H9 (cell line): ENCODE results near the gene ST8SIA6. TPM values are rescaled to one million over a fixed set of nuclear protein-coding genes. Genes with fewer than 3 reads are reported as not detected.

Experiments used
- DNase-seq: peaks from one replicate; pipeline ENCODE4 v3.0.0-alpha.2; 2017
- H2AFZ ChIP-seq: one replicate; pipeline ENCODE4 v1.6.1; 2013; ENCODE audit warnings: mild to moderate bottlenecking, low read length, control low read depth, moderate library complexity
- H2AK5ac ChIP-seq: 2 replicates; pipeline ENCODE4 v1.6.1; 2013; ENCODE audit warnings: low read length, control low read depth, mixed read lengths; ENCODE audit not compliant: insufficient read length
- H2BK120ac ChIP-seq: one replicate; pipeline ENCODE4 v1.6.1; 2013; ENCODE audit warnings: low read depth, mild to moderate bottlenecking, low read length, control low read depth, inconsistent platforms; ENCODE audit not compliant: poor library complexity, severe bottlenecking
- H2BK12ac ChIP-seq: 2 replicates; pipeline ENCODE4 v1.6.1; 2013; ENCODE audit warnings: low read length, control low read depth, mixed read lengths, low read depth; ENCODE audit not compliant: insufficient read length
- H2BK15ac ChIP-seq: 2 replicates; pipeline ENCODE4 v1.6.1; 2013; ENCODE audit warnings: low read depth, low read length, control low read depth
- H2BK20ac ChIP-seq: one replicate; pipeline ENCODE4 v1.6.1; 2013; ENCODE audit warnings: low read depth, mild to moderate bottlenecking, low read length, control low read depth, inconsistent platforms; ENCODE audit not compliant: poor library complexity, severe bottlenecking
- H2BK5ac ChIP-seq: 2 replicates; pipeline ENCODE4 v1.6.1; 2013; ENCODE audit warnings: low read length, control low read depth, mixed read lengths; ENCODE audit not compliant: insufficient read length
- H3K14ac ChIP-seq: 2 replicates; pipeline ENCODE4 v1.6.1; 2013; ENCODE audit warnings: low read length, control low read depth; ENCODE audit not compliant: insufficient read depth
- H3K18ac ChIP-seq: 2 replicates; pipeline ENCODE4 v1.6.1; 2013; ENCODE audit warnings: low read depth, mild to moderate bottlenecking, mixed read lengths, low read length, control low read depth; ENCODE audit not compliant: insufficient read length
- H3K23ac ChIP-seq: 2 replicates; pipeline ENCODE4 v1.6.1; 2013; ENCODE audit warnings: low read length, control low read depth, mixed read lengths, low read depth; ENCODE audit not compliant: insufficient read length
- H3K23me2 ChIP-seq: 2 replicates; pipeline ENCODE4 v1.6.1; 2013; ENCODE audit warnings: low read depth, mild to moderate bottlenecking, mixed read lengths, low read length, control low read depth; ENCODE audit not compliant: insufficient read length, poor library complexity, severe bottlenecking
- H3K27ac ChIP-seq: 2 replicates; pipeline ENCODE4 v1.5.1; 2013; ENCODE audit warnings: low read length, control low read depth, mixed read lengths, low read depth; ENCODE audit not compliant: insufficient read length
- H3K27me3 ChIP-seq: 2 replicates; pipeline ENCODE4 v1.6.1; 2013; ENCODE audit warnings: low read length, control low read depth, inconsistent platforms; ENCODE audit not compliant: insufficient read depth
- H3K4ac ChIP-seq: 2 replicates; pipeline ENCODE4 v1.6.1; 2013; ENCODE audit warnings: low read depth, mild to moderate bottlenecking, control low read depth, inconsistent platforms, low read length, moderate library complexity
- H3K4me1 ChIP-seq: 2 replicates; pipeline ENCODE4 v1.6.1; 2013; ENCODE audit warnings: low read length, control low read depth, inconsistent platforms; ENCODE audit not compliant: insufficient read depth
- H3K4me2 ChIP-seq: 2 replicates; pipeline ENCODE4 v1.6.1; 2013; ENCODE audit warnings: low read length, control low read depth, mixed read lengths; ENCODE audit not compliant: insufficient read length, insufficient read depth
- H3K56ac ChIP-seq: 2 replicates; pipeline ENCODE4 v1.6.1; 2013; ENCODE audit warnings: low read depth, mild to moderate bottlenecking, mixed read lengths, low read length, control low read depth; ENCODE audit not compliant: insufficient read length
- H3K79me1 ChIP-seq: 2 replicates; pipeline ENCODE4 v1.6.1; 2013; ENCODE audit warnings: low read depth, mild to moderate bottlenecking, moderate library complexity, low read length, control low read depth, inconsistent platforms; ENCODE audit not compliant: insufficient read depth, poor library complexity, severe bottlenecking
- H3K79me2 ChIP-seq: 2 replicates; pipeline ENCODE4 v1.6.1; 2013; ENCODE audit warnings: low read length, control low read depth, inconsistent platforms; ENCODE audit not compliant: insufficient read depth
- H3K9ac ChIP-seq: 2 replicates; pipeline ENCODE4 v1.6.1; 2013; ENCODE audit warnings: low read length, control low read depth, mixed read lengths; ENCODE audit not compliant: insufficient read length; ENCODE audit errors: extremely low read depth
- H3K9me3 ChIP-seq: one replicate; pipeline ENCODE4 v1.6.1; 2013; ENCODE audit warnings: low read depth, low read length, inconsistent platforms; ENCODE audit not compliant: control insufficient read depth
- H3T11ph ChIP-seq: one replicate; pipeline ENCODE4 v1.6.1; 2013; ENCODE audit warnings: mild to moderate bottlenecking, low read length, control low read depth, inconsistent platforms
- H4K20me1 ChIP-seq: one replicate; pipeline ENCODE4 v1.6.1; 2013; ENCODE audit not compliant: control insufficient read depth, insufficient read length, insufficient read depth
- H4K5ac ChIP-seq: 2 replicates; pipeline ENCODE4 v1.6.1; 2013; ENCODE audit warnings: low read depth, mild to moderate bottlenecking, mixed read lengths, low read length, control low read depth; ENCODE audit not compliant: insufficient read length
- H4K8ac ChIP-seq: replicated peaks from 2 replicates; pipeline ENCODE4 v1.6.1; 2013; ENCODE audit warnings: low read length, control low read depth, mixed read lengths, low read depth; ENCODE audit not compliant: insufficient read length
- H4K91ac ChIP-seq: 2 replicates; pipeline ENCODE4 v1.6.1; 2013; ENCODE audit warnings: low read depth, mild to moderate bottlenecking, moderate library complexity, mixed read lengths, low read length, control low read depth; ENCODE audit not compliant: insufficient read length
- H3K27ac Mint-ChIP-seq, 3 experiments: 2 replicates in 2 of 3; 3 replicates in 1 of 3; pipeline ENCODE4 v1.8.0; 2020 to 2021; ENCODE audit warnings: mixed read lengths in 3 of 3, mild to moderate bottlenecking in 1 of 3, moderate library complexity in 1 of 3
- H3K27me3 Mint-ChIP-seq: 2 replicates; pipeline ENCODE4 v1.8.0; 2021; ENCODE audit warnings: low read depth, mild to moderate bottlenecking, moderate library complexity, mixed read lengths
- H3K36me3 Mint-ChIP-seq, 3 experiments: 2 replicates in 2 of 3; 3 replicates in 1 of 3; pipeline ENCODE4 v1.8.0; 2020 to 2021; ENCODE audit warnings: low read depth in 3 of 3, mixed read lengths in 3 of 3; ENCODE audit not compliant: insufficient read depth in 1 of 3
- H3K4me1 Mint-ChIP-seq, 2 experiments: 2 replicates each; pipeline ENCODE4 v1.8.0; 2020; ENCODE audit warnings: mixed read lengths in 2 of 2
- H3K4me3 Mint-ChIP-seq, 2 experiments: 2 replicates in 1 of 2; 3 replicates in 1 of 2; pipeline ENCODE4 v1.8.0; 2020 to 2021; ENCODE audit warnings: mild to moderate bottlenecking in 2 of 2, mixed read lengths in 2 of 2, moderate library complexity in 1 of 2
- H3K9me3 Mint-ChIP-seq, 2 experiments: 2 replicates in 1 of 2; 3 replicates in 1 of 2; pipeline ENCODE4 v1.8.0; 2020; ENCODE audit warnings: mild to moderate bottlenecking in 2 of 2, mixed read lengths in 2 of 2, moderate library complexity in 1 of 2
- WGBS: extraction: QIAGEN DNeasy Blood & Tissue Kit; methylation state at CpG from one replicate; pipeline ENCODE4 v1.1.7; 2013; ENCODE audit warnings: missing lambda C conversion rate, low lambda C conversion rate, mixed read lengths; ENCODE audit not compliant: insufficient read length; ENCODE audit errors: extremely low coverage; 5-methylcytosine and 5-hydroxymethylcytosine counted together
- total RNA-seq: library from RNA; stranded (reverse); gene quantifications from 2 replicates; pipeline ENCODE4 v1.2.1, GENCODE V29; 2021
- TF ChIP-seq, protein P1 (sequence below): fragments of 200-600 bp; sonication (generic); conservative IDR thresholded peaks from 3 replicates; pipeline ENCODE4 v1.8.0; 2021; ENCODE audit warnings: antibody characterized with exemption, mild to moderate bottlenecking

The ST8SIA6 gene
- total RNA-seq, 1 experiment from 2014 or later: 0.37 TPM

DNA sequence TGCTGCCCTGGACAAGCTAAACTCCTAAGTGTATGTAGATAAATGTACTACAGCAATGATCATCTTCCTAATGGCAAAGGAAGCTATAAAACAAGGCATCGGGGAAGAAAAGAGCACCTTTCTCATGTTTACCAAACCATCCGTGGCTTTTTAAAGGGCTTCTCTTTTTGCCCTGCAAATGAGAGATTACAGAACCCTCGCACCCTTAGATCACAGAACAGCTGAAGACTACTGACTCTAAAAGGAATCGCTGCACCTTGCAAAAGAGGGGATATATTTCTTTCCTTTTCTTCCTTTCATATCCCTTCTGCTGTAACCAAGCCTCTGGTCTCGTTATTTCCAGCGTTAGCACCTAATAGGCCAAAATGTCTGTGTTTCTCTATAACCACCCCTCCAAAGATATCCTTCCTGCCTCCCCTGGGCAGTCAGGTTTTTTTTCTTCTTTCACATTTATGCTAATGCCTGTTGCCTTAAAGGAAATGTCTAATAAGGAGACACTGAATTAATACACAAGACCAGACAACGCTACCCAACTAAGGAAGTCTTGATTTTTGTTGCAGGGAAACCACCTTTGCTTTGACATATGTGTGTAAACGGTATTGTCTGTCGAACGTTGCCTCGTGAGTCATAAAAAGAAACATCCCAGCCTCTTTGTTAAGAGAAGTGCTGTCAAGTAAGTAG, 10.5 kb downstream of the ST8SIA6 start:
- no peak overlapping the region for H3K27ac Mint-ChIP-seq
- no peak overlapping the region for H3K4ac ChIP-seq
- H4K5ac ChIP-seq: no peak overlapping the region
- H2BK120ac ChIP-seq: no peak overlapping the region
- no peak overlapping the region for H3K56ac ChIP-seq
- no peaks in the 10 kb centered on the region for H4K20me1 ChIP-seq
- no peak overlapping the region for H3K23ac ChIP-seq
- H3K23me2 ChIP-seq: no peaks in the 10 kb centered on the region
- no peak overlapping the region for H2BK15ac ChIP-seq
- no peaks in the 10 kb centered on the region for H3K27me3 ChIP-seq
- no peak overlapping the region for H3K9ac ChIP-seq
- no peaks in the 10 kb centered on the region for H3K9me3 ChIP-seq
- no peaks in the 10 kb centered on the region; the same call in 1 of the 2 replicates for H3K27me3 Mint-ChIP-seq
- H2BK20ac ChIP-seq: no peak overlapping the region
- no peak overlapping the region for H2AK5ac ChIP-seq
- H2BK12ac ChIP-seq: no peak overlapping the region
- DNase-seq: no peak
- no peak overlapping the region for H2AFZ ChIP-seq
- no peak overlapping the region for H3K14ac ChIP-seq
- H3K79me1 ChIP-seq: no peaks in the 10 kb centered on the region
- H3K9me3 Mint-ChIP-seq: peaks cover 9 to 10% of the 10 kb centered on the region in 2 experiments
- no peaks in the 10 kb centered on the region for H3K79me2 ChIP-seq
- H3K4me1 Mint-ChIP-seq: peaks cover 10 to 14% of the 10 kb centered on the region in 2 experiments
- H4K91ac ChIP-seq: no peak overlapping the region
- H3K36me3 Mint-ChIP-seq: peaks cover 5 to 10% (median 8%) of the 10 kb centered on the region in 3 experiments
- WGBS: no CpG with 5 or more reads among the region's 11 CpGs
- no peaks in the 10 kb centered on the region for H3K4me1 ChIP-seq
- H3K18ac ChIP-seq: no peak overlapping the region
- no peak overlapping the region for H3K27ac ChIP-seq
- H2BK5ac ChIP-seq: no peak overlapping the region
- H3K4me2 ChIP-seq: no peak overlapping the region
- H3T11ph ChIP-seq: no peak overlapping the region
- no peak overlapping the region for H3K4me3 Mint-ChIP-seq
- TF ChIP-seq, protein P1, sequence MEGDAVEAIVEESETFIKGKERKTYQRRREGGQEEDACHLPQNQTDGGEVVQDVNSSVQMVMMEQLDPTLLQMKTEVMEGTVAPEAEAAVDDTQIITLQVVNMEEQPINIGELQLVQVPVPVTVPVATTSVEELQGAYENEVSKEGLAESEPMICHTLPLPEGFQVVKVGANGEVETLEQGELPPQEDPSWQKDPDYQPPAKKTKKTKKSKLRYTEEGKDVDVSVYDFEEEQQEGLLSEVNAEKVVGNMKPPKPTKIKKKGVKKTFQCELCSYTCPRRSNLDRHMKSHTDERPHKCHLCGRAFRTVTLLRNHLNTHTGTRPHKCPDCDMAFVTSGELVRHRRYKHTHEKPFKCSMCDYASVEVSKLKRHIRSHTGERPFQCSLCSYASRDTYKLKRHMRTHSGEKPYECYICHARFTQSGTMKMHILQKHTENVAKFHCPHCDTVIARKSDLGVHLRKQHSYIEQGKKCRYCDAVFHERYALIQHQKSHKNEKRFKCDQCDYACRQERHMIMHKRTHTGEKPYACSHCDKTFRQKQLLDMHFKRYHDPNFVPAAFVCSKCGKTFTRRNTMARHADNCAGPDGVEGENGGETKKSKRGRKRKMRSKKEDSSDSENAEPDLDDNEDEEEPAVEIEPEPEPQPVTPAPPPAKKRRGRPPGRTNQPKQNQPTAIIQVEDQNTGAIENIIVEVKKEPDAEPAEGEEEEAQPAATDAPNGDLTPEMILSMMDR: no peak
- H4K8ac ChIP-seq: no peak overlapping the region
